Body of pancreas (tissue), 4 donors: ENCODE results near the gene HSD17B10. TPM values are rescaled to one million over a fixed set of nuclear protein-coding genes. Genes with fewer than 3 reads are reported as not detected.
A peak's percentile ranks its signal among the peaks of the same experiment; 100 is the strongest.

Experiments used
- ATAC-seq: fragments of 150-250 bp; one replicate; pipeline ENCODE4 v1.9.1; 2016
- DNase-seq, 4 donors: peaks; one replicate each; pipeline ENCODE4 v3.0.0-alpha.2; 2019
- H3K27ac ChIP-seq, 4 donors: fragments of 200-600 bp; sonication (generic); 1 replicate in 3 of 4; 2 replicates in 1 of 4; pipeline versions ENCODE4 v1.5.1 to v1.6.1; 2016 to 2019; ENCODE audit warnings: mild to moderate bottlenecking in 1 of 4, mixed read lengths in 1 of 4, moderate library complexity in 1 of 4
- H3K27me3 ChIP-seq, 2 donors: fragments of 200-600 bp; sonication (generic); one replicate each; pipeline ENCODE4 v1.6.0; 2016; ENCODE audit warnings: mild to moderate bottlenecking in 1 of 2
- H3K36me3 ChIP-seq, 2 donors: fragments of 200-600 bp; sonication (generic); replicated peaks in 1 of 2; 2 replicates each; pipeline ENCODE4 v1.5.1; 2016; ENCODE audit warnings: low read depth in 2 of 2; ENCODE audit not compliant: insufficient read depth in 1 of 2
- H3K4me1 ChIP-seq: fragments of 200-600 bp; sonication (generic); one replicate; pipeline ENCODE4 v1.6.0; 2016
- H3K4me3 ChIP-seq, 2 donors: fragments of 200-600 bp; sonication (generic); 1 replicate in 1 of 2; 2 replicates in 1 of 2; pipeline ENCODE4 v1.5.1; 2016 to 2019
- H3K9me3 ChIP-seq, 3 donors: fragments of 200-600 bp; sonication (generic); 1 replicate in 2 of 3; 2 replicates in 1 of 3; pipeline ENCODE4 v1.5.1; 2016
- POLR2A ChIP-seq, 3 donors: fragments of 450-650 bp; IDR thresholded peaks; one replicate each; pipeline ENCODE4 v1.6.1; 2016; ENCODE audit warnings: antibody characterized with exemption in 3 of 3, mild to moderate bottlenecking in 2 of 3
- WGBS, 2 donors: methylation state at CpG; one replicate each; pipeline ENCODE4 v1.1.5; 2017; 5-methylcytosine and 5-hydroxymethylcytosine counted together
- intact Hi-C: fragments of 100-400 bp; cut with DNase I; formaldehyde crosslinking; loops from one replicate; pipeline ENCODE4 v1.15.1; 2023
- microRNA-seq, 2 donors: library from miRNA; unstranded; fragments of <30 nt; microRNA quantifications; one replicate each; pipeline ENCODE4, GENCODE V29; 2016; ENCODE audit warnings: borderline number of aligned reads in 2 of 2, borderline replicate concordance in 2 of 2
- small RNA-seq: library from RNA; depleted of rRNA; stranded (forward); fragments of <200 nt; gene quantifications from one replicate; pipeline ENCODE3, GENCODE V24; 2016
- total RNA-seq, 2 donors: library from RNA; depleted of rRNA; stranded (reverse); fragments of >200 nt; gene quantifications; one replicate each; pipeline ENCODE4 v1.1.0, GENCODE V29; 2016
- TF ChIP-seq, protein P1 (sequence below), 7 experiments: fragments of 450-650 bp in 4 of 7; fragments of 200-600 bp in 3 of 7; sonication (generic) in 3 of 7; IDR thresholded peaks; one replicate each; pipeline ENCODE4 v1.5.1; 2016 to 2019; ENCODE audit warnings: antibody characterized with exemption in 7 of 7

The HSD17B10 gene
- total RNA-seq, 2 donors from 2014 or later = 40.5 to 50.1 TPM

DNA sequence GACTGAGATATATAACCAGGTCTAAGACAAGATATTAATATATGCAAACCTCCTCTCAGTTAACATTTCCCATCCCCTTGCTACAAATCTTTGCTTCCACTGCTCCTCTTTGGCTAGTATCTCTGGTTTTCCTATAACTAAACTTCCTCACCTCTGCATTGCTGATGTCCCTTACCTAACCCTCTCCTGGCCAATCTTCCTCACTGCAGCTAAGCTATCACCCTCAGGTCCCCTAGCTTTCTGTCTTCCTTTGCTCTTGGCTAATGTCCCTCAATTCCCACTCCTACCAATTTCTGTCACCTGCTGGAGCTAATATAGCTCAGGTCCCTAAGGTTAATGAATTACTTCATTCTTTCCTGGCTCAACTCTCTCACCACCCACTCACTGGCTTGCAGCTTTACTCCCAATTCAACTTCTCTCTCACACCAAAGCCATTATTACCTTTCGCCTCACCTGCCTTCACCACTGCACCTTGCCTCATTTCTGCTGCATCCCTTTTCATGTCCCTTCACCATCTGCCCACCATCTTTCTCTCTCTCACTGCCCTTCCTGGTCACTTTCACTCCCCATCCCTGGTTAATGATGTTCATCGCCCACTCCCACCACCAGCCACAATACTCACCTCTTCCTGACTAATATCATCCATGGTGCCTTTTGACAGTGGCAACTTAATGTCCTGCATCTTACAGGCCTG lies 38.4 kb downstream of the HSD17B10 start:
- no peak overlapping the region for H3K27ac ChIP-seq
- ATAC-seq (no peak), DNase-seq (no peak)
- no peaks in the 10 kb centered on the region for H3K9me3 ChIP-seq
- no peak for TF ChIP-seq POLR2A (IDR thresholded peaks at IDR 0.05)
- TF ChIP-seq, protein P1, sequence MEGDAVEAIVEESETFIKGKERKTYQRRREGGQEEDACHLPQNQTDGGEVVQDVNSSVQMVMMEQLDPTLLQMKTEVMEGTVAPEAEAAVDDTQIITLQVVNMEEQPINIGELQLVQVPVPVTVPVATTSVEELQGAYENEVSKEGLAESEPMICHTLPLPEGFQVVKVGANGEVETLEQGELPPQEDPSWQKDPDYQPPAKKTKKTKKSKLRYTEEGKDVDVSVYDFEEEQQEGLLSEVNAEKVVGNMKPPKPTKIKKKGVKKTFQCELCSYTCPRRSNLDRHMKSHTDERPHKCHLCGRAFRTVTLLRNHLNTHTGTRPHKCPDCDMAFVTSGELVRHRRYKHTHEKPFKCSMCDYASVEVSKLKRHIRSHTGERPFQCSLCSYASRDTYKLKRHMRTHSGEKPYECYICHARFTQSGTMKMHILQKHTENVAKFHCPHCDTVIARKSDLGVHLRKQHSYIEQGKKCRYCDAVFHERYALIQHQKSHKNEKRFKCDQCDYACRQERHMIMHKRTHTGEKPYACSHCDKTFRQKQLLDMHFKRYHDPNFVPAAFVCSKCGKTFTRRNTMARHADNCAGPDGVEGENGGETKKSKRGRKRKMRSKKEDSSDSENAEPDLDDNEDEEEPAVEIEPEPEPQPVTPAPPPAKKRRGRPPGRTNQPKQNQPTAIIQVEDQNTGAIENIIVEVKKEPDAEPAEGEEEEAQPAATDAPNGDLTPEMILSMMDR (IDR thresholded peaks at IDR 0.05) = no peak
- H3K27me3 ChIP-seq = no peaks in the 10 kb centered on the region
- H3K4me3 ChIP-seq = no peak overlapping the region
- no peaks in the 10 kb centered on the region for H3K4me1 ChIP-seq
- 90 to 97% methylated on average over 2 of the region's 2 CpGs for WGBS, 2 donors
- intact Hi-C loops = no loop called here
- no peaks in the 10 kb centered on the region for H3K36me3 ChIP-seq

DNA sequence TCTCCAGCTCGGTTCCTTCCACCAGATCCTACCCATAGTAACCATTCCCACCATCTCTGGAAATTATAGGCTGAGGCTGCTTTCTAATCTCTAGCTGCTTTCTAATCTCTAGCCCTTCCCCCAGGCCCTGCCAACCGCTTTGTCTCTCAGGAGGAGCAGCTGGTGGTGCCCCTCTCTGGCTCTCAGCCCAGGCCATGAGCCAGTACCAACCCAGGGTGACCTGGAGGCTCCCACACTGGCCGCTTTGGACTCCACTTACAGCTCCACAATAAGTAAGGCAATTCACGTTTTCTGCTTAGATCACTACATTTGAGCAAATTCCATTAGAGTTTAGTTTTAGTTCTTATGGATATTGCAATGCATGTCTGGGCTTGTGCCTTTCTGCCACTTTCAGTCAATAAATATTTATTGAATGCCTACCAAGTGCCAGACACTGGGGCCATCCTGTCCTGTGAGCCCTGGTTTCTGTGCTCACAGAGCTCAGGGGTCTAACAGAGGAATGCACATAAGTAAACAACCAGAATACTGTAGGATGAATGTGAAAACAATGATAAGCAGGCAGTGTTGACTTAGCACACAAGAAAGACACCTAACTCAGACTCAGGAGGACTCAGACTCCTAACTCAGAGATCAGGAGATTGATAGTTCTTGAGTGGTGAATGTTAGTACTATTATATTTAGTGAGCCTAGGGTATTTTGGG lies 50.6 kb downstream of the HSD17B10 start:
- H3K36me3 ChIP-seq = peaks cover 0 to 17% of the 10 kb centered on the region in 2 donors
- TF ChIP-seq, protein P1 (IDR thresholded peaks at IDR 0.05) = no peak
- TF ChIP-seq POLR2A (IDR thresholded peaks at IDR 0.05) = no peak
- intact Hi-C loops = no loop called here

More for the DNA sequence above, 50.6 kb downstream of the HSD17B10 start:
- 82 to 83% methylated on average over 2 to 4 of the region's 4 CpGs for WGBS, 2 donors
- DNase-seq (no peak), ATAC-seq (no peak)
- H3K27ac ChIP-seq = no peak overlapping the region
- H3K4me1 ChIP-seq = no peaks in the 10 kb centered on the region
- no peaks in the 10 kb centered on the region for H3K9me3 ChIP-seq
- H3K27me3 ChIP-seq = no peaks in the 10 kb centered on the region
- H3K4me3 ChIP-seq = no peak overlapping the region

Small RNA genes within 50 kb of the gene (microRNA-seq; reads per million reads assigned to microRNA genes)
- 0 reads per million in 2 donors for gene MIR6857

Small RNA genes within 50 kb of the gene (small RNA-seq; reads per million reads assigned to genes)
- 0.99 reads per million, percentile 38 among the genes with 10 or more reads in this experiment for gene MIR6857
- not detected for gene VTRNA3-1P

Other genes starting within 250 kb of the HSD17B10 start
- 100 to 1,000 TPM in 1 of 2 donors, 10 to 100 TPM in 1; 65.1 to 171 TPM for gene KDM5C, start 209.2 kb downstream of the HSD17B10 start, total RNA-seq
- 10 to 100 TPM; 12.7 to 30.3 TPM for gene IQSEC2, start 152.8 kb downstream of the HSD17B10 start, total RNA-seq
- 10 to 100 TPM; 24.6 to 38.6 TPM for gene SMC1A, start 11.7 kb downstream of the HSD17B10 start, total RNA-seq
- gene RIBC1, start 11.5 kb downstream of the HSD17B10 start, total RNA-seq = under 1 TPM; 0.52 to 0.99 TPM